Activated naive CD8-positive, alpha-beta T cell treated with anti-CD3 and anti-CD28 coated beads, Interleukin-2, amount 50 U/mL, for 24 hours (primary cell): ENCODE measurements around the gene PEX26.
"Not testable (repeated sequence)": the region's sequence is repeated elsewhere in the genome, so short reads cannot be mapped to it uniquely, and the experiment has no call there.

Experiments
- ATAC-seq: fragments of 150-1000 bp; cut with Tn5 transposase; one replicate; pipeline ENCODE4 v1.10.0; 2021
- DNase-seq: peaks from one replicate; pipeline ENCODE4 v3.0.0; 2021
- H3K27ac Mint-ChIP-seq: one replicate; pipeline ENCODE4 v1.8.0; 2021; ENCODE audit warnings: mild to moderate bottlenecking, mixed read lengths
- H3K27me3 Mint-ChIP-seq: one replicate; pipeline ENCODE4 v1.8.0; 2021; ENCODE audit warnings: mixed read lengths
- H3K36me3 Mint-ChIP-seq: one replicate; pipeline ENCODE4 v1.8.0; 2021; ENCODE audit warnings: low read depth, mixed read lengths
- H3K4me1 Mint-ChIP-seq: one replicate; pipeline ENCODE4 v1.8.0; 2021; ENCODE audit warnings: mixed read lengths
- H3K4me3 Mint-ChIP-seq: one replicate; pipeline ENCODE4 v1.8.0; 2021; ENCODE audit warnings: mild to moderate bottlenecking, moderate library complexity, mixed read lengths
- H3K9me3 Mint-ChIP-seq: one replicate; pipeline ENCODE4 v1.8.0; 2021; ENCODE audit warnings: mixed read lengths

The PEX26 gene

GRCh38 chr22:18073467-18073866 lies 4.3 kb upstream of the PEX26 start:
- peaks cover 17% of the 10 kb centered on the region for H3K4me1 Mint-ChIP-seq
- no peak overlapping the region for H3K4me3 Mint-ChIP-seq
- DNase-seq, result no peak
- no peak for ATAC-seq
- peaks cover 2% of the 10 kb centered on the region for H3K27me3 Mint-ChIP-seq
- H3K9me3 Mint-ChIP-seq, result no peaks in the 10 kb centered on the region
- H3K36me3 Mint-ChIP-seq, result peaks cover under 1% of the 10 kb centered on the region
- no peak overlapping the region for H3K27ac Mint-ChIP-seq

- H3K4me3 Mint-ChIP-seq, H3K27ac Mint-ChIP-seq, ATAC-seq, H3K27me3 Mint-ChIP-seq, H3K36me3 Mint-ChIP-seq, H3K9me3 Mint-ChIP-seq, DNase-seq: not testable (repeated sequence)
- H3K4me1 Mint-ChIP-seq, result peaks cover 21% of the 10 kb centered on the region
Observed at GRCh38 chr22:18073927-18074326, 3.9 kb upstream of the PEX26 start.

DNA sequence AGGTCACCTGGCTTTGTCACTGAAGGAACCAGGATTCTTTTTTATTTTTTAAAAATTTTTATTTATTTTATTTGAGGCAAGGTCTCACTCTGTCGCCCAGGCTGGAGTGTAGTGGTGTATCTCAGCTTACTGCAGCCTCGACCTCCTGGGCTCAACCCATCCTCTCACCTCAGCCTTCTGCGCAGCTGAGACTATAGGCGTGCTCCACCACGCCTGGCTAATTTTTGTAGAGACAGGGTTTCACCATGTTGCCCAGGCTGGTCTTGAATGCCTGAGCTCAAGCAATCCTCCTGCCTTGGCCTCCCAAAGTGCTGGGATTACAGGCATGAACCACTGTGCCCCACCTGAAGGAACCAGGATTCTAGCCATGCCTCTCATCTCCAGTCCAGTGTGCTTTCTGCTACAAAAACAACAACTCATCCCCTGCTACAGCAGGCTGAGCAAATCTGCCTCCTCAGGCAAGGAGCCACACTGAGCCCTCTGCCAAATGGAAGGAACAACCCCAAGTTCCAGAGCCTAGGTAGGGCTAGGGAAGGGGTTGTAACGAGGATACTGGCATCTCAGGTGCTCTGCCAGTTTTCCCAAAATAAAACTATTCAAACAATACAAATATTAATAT lies 2.6 kb upstream of the PEX26 start:
- DNase-seq (no peak), ATAC-seq (no peak)
- no peaks in the 10 kb centered on the region for H3K27me3 Mint-ChIP-seq
- H3K36me3 Mint-ChIP-seq, result peaks cover 12% of the 10 kb centered on the region
- no peak overlapping the region for H3K4me3 Mint-ChIP-seq
- H3K27ac Mint-ChIP-seq, result no peak overlapping the region
- H3K9me3 Mint-ChIP-seq, result no peaks in the 10 kb centered on the region
- H3K4me1 Mint-ChIP-seq, result peaks cover 32% of the 10 kb centered on the region

GRCh38 chr22:18075720-18076497 lies 1.9 kb upstream of the PEX26 start:
- Mint-ChIP-seq H3K4me3 (peak overlapping the region; percentile 13), H3K36me3 (peaks cover 19% of the 10 kb centered on the region), H3K4me1 (peaks cover 38% of the 10 kb centered on the region), H3K27ac (peak overlapping the region; percentile 96), H3K27me3 (no peaks in the 10 kb centered on the region), H3K9me3 (no peaks in the 10 kb centered on the region)
- ATAC-seq (no peak), DNase-seq (no peak)

DNA sequence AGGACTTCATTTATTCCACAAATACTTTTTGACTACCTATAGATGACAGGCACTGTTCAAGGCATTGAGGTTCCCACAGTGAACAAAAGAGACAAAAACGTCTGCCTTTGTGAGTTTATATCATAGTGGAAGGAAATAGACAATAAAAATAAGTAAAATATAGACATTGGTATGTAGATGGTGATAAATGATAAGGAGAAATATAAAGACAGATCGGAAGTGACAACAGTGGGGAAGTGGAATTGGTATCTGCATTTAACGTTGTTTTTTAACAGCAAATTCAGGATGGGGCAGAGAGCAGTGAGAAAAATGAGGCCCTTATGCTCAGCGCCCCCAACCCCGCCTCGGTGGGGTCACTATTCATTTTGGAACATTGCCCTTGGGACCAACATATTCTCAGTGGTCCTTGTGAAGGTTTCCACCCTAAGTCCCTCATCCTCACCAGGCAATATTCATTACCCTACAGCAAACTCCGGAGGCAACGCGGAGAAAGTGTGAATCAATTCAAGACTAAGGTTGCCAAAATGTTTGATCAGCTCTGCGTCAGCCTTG lies 627 bp upstream of the PEX26 start:
- no peaks in the 10 kb centered on the region for H3K9me3 Mint-ChIP-seq
- H3K27ac Mint-ChIP-seq, result peak overlapping the region; percentile 96
- H3K36me3 Mint-ChIP-seq, result peaks cover 31% of the 10 kb centered on the region

GRCh38 chr22:18078329-18079041 lies 695 bp downstream of the PEX26 start:
- DNase-seq (peak; percentile 65), ATAC-seq (peak; percentile 33)
- no peaks in the 10 kb centered on the region for H3K9me3 Mint-ChIP-seq

More for the DNA sequence above, 627 bp upstream of the PEX26 start:
- peak overlapping the region; percentile 94 for H3K4me3 Mint-ChIP-seq
- H3K4me1 Mint-ChIP-seq, result peaks cover 49% of the 10 kb centered on the region
- no peaks in the 10 kb centered on the region for H3K27me3 Mint-ChIP-seq
- DNase-seq (no peak), ATAC-seq (peak; percentile 13)

GRCh38 chr22:18079706-18080233 lies 2.0 kb downstream of the PEX26 start:
- Mint-ChIP-seq H3K9me3 (no peaks in the 10 kb centered on the region), H3K4me1 (peaks cover 58% of the 10 kb centered on the region), H3K4me3 (peak overlapping the region; percentile 94), H3K27me3 (no peaks in the 10 kb centered on the region), H3K27ac (peak overlapping the region; percentile 95), H3K36me3 (peaks cover 48% of the 10 kb centered on the region)
- DNase-seq (no peak), ATAC-seq (no peak)

More at GRCh38 chr22:18078329-18079041, 695 bp downstream of the PEX26 start:
- peak overlapping the region; percentile 96 for H3K27ac Mint-ChIP-seq
- peak overlapping the region; percentile 94 for H3K4me3 Mint-ChIP-seq
- H3K4me1 Mint-ChIP-seq, result peaks cover 58% of the 10 kb centered on the region
- peaks cover 40% of the 10 kb centered on the region for H3K36me3 Mint-ChIP-seq
- no peaks in the 10 kb centered on the region for H3K27me3 Mint-ChIP-seq

GRCh38 chr22:18081416-18081815 lies 3.6 kb downstream of the PEX26 start:
- H3K4me3 Mint-ChIP-seq, result no peak overlapping the region
- peaks cover 52% of the 10 kb centered on the region for H3K4me1 Mint-ChIP-seq
- H3K36me3 Mint-ChIP-seq, result peaks cover 60% of the 10 kb centered on the region

DNA sequence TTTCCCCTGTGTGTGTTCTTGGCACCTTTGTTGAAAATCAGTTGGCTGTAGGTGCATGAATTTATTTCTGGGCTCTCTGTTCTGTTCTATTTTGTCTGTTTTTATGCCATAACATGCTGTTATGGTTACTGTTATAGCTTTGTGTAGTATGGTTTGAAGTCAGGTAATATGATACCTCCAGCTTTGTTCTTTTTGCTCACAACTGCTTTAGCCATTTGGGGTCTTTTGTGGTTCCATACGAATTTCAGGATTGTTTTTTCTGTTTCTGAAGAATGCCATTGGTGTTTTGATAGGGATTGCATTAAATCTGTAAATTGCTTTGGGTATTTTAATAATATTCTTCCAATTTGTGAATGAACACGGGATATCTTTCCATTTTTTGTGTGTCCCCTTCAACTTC lies 4.7 kb downstream of the PEX26 start:
- H3K27ac Mint-ChIP-seq, result no peak overlapping the region
- no peak for DNase-seq
- H3K36me3 Mint-ChIP-seq, result peaks cover 66% of the 10 kb centered on the region
- H3K27me3 Mint-ChIP-seq, result no peaks in the 10 kb centered on the region
- ATAC-seq, result no peak
- no peaks in the 10 kb centered on the region for H3K9me3 Mint-ChIP-seq
- peaks cover 45% of the 10 kb centered on the region for H3K4me1 Mint-ChIP-seq
- peak overlapping the region; percentile 5 for H3K4me3 Mint-ChIP-seq

More at GRCh38 chr22:18081416-18081815, 3.6 kb downstream of the PEX26 start:
- ATAC-seq (no peak), DNase-seq (no peak)
- Mint-ChIP-seq H3K27me3 (no peaks in the 10 kb centered on the region), H3K9me3 (no peaks in the 10 kb centered on the region), H3K27ac (peak overlapping the region; percentile 39)

DNA sequence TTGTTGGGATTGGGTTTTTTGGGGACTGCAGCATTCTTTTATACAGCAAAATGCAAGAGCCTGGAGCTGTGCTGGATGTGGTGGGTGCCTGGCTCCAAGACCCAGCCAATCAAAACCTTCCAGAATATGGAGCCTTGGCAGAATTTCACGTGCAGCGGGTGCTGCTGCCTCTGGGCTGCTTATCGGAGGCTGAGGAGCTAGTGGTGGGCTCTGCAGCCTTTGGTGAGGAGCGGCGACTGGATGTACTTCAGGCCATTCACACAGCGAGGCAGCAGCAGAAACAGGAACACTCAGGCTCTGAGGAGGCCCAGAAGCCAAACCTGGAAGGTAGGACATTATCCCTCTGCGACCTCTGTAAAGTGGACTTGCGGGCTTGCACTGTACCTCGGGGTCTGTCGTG lies 5.6 kb downstream of the PEX26 start:
- ATAC-seq, result no peak
- H3K9me3 Mint-ChIP-seq, result no peaks in the 10 kb centered on the region
- H3K4me3 Mint-ChIP-seq, result no peak overlapping the region
- DNase-seq, result no peak
- peaks cover 50% of the 10 kb centered on the region for H3K4me1 Mint-ChIP-seq
- no peak overlapping the region for H3K27ac Mint-ChIP-seq
- peaks cover 67% of the 10 kb centered on the region for H3K36me3 Mint-ChIP-seq
- H3K27me3 Mint-ChIP-seq, result no peaks in the 10 kb centered on the region

GRCh38 chr22:18085188-18085587 lies 7.4 kb downstream of the PEX26 start:
- ATAC-seq (no peak), DNase-seq (no peak)
- H3K9me3 Mint-ChIP-seq, result no peaks in the 10 kb centered on the region
- H3K27me3 Mint-ChIP-seq, result no peaks in the 10 kb centered on the region
- H3K4me3 Mint-ChIP-seq, result no peak overlapping the region
- no peak overlapping the region for H3K27ac Mint-ChIP-seq
- H3K36me3 Mint-ChIP-seq, result peaks cover 62% of the 10 kb centered on the region
- H3K4me1 Mint-ChIP-seq, result peaks cover 42% of the 10 kb centered on the region

DNA sequence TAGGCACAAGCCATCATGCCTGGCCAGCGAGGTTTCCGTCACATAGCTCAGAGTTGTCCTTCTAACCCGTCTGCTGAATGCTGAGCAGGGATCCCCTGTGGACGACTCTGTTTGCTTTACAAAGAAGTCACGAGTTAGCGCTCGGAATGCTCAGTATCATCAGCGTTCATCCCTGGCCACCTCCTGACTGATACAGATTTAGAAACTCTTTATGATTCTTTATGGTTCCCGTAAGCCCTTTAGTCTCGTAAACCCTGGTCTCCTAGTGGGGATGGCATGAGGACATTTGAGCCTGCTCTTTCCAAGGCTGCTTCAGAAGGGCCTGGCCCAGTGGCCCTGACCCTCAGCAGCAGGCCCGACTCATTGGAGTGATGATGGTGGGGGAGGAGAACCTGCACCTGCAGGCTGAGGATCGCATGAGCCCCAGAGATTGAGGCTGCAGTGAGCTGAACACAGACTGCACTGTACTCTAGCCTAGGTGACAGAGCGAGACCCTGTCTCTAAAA lies 9.6 kb downstream of the PEX26 start:
- no peaks in the 10 kb centered on the region for H3K27me3 Mint-ChIP-seq
- no peak overlapping the region for H3K27ac Mint-ChIP-seq
- H3K4me3 Mint-ChIP-seq, result no peak overlapping the region
- peaks cover 33% of the 10 kb centered on the region for H3K4me1 Mint-ChIP-seq
- H3K36me3 Mint-ChIP-seq, result peaks cover 55% of the 10 kb centered on the region
- H3K9me3 Mint-ChIP-seq, result no peaks in the 10 kb centered on the region
- no peak for ATAC-seq
- DNase-seq, result no peak

DNA sequence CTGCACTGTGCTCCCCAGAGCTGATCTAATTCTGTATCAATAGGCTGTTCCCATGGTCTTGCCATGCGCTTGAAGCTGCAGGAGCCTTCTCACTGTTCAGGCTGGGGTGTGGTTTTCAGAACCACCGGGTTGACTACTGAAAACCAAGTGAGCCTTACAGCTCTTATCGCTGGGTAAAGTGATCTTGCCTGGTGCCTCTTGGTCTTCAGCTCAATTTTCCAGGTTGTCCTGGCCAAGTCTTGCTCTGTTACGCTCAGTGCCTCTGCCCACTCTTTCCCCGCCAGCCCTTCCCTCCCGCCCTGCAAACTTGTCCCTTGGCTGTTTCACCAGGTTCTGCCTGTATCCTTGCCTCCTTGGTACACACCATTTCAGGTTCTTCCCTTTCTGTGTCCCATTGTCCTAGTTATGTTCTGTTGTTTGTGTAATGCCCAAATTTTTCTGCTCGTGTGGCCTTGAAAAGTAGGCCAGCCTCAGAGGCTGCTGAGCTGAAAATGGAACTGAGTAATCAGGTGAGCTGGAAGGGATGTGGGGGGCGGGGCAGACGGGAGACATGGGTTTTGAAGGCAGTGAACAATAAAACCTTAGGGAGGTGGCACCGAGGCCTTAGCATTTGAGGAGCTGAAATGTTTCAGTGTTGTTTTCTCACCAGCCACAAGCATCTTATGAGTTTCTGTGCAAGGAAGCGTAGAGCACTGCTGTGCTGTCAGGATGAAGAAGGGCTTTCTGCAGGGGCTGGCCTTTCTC lies 11.2 kb downstream of the PEX26 start:
- Mint-ChIP-seq H3K27ac (peak overlapping the region; percentile 64), H3K4me1 (peaks cover 26% of the 10 kb centered on the region), H3K9me3 (no peaks in the 10 kb centered on the region), H3K4me3 (no peak overlapping the region), H3K27me3 (no peaks in the 10 kb centered on the region), H3K36me3 (peaks cover 43% of the 10 kb centered on the region)
- DNase-seq, result no peak
- ATAC-seq, result no peak

DNA sequence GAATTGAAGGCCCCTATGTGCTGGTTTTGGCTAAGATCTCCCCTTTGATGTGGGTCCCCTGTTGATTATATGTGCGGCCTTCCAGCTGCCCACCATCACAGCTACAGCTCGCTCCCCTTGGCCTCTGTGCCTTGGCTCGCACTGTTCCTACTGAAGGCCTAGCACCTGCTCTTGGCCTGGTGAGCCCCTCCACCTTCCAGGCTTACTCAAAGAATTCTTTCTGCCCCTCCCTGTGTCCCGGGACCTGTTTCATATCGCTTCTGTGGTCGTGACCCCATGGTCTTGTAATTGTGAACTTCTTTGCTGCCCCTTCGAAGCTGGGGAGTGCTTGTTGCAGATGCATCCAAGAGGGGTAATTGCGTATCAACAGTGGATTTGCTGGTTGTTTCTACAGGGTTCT lies 12.5 kb downstream of the PEX26 start:
- H3K9me3 Mint-ChIP-seq, result no peaks in the 10 kb centered on the region
- no peaks in the 10 kb centered on the region for H3K27me3 Mint-ChIP-seq
- no peak overlapping the region for H3K4me3 Mint-ChIP-seq
- H3K4me1 Mint-ChIP-seq, result peaks cover 36% of the 10 kb centered on the region
- peaks cover 40% of the 10 kb centered on the region for H3K36me3 Mint-ChIP-seq
- H3K27ac Mint-ChIP-seq, result no peak overlapping the region
- DNase-seq (no peak), ATAC-seq (no peak)
